IPS-NIHi11 (cell line): ENCODE results near the gene GNAQ.
A peak's percentile ranks its signal among the peaks of the same experiment; 100 is the strongest.

Experiments
- DNase-seq: peaks from one replicate; pipeline ENCODE4 v3.0.0; 2012; ENCODE audit warnings: mixed read lengths, low spot score

GNAQ gene

DNA sequence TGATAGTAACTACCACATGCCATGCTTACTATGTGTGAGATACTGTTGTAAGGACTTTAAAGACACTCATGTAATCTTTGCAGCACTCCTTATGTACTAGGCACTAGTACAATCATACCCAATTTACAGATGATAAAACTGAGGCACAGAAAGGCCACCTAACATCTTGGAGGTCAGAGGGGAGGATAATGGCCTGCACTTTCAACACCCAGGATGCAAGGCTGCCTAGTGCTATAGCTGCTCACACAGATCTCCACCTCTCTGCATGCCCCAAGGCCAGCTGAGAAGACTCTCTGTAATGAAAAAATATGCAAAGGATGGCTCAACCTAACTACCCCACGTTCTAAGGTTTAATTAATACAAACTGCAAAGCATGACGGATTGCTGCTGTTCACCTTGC is 57.2 kb downstream of the GNAQ start:
- no peak for DNase-seq

DNA sequence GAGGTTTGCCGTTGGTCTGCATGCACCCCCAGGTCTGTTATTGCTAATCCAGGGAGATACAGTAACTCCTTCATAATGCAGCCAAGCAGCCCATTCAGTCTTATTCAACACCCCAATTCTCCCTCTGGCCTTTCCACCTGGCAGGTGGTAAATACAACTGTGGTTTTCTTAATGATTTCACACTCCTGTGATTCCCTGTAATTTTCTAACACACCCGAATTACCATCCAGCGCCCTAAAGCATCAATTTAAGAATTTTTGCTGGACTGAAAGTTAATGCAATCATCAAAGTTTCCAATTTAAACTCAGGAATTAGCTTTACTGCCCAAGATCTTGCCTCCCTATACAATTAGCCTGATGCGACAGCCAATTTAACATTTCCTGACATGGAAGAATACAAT is 62.5 kb downstream of the GNAQ start:
- DNase-seq, result no peak

DNA sequence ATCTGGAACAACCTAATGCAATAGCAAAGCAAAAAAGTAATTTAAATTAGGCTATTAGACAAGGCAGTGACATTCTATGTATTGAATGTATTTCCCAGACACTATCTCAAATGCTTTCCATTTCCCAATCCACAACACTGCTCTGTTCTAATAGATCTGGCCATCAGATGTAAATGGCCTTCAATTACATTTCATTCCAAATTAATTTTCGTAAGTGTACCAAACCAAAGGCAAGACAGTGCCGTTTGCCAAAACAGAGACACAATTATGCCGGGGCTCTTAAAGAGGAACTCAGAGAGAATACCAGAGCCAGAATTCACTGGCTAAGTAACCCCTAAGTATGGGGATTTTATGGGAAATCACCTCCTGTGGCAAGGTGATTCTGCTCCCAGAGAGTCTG is 63.1 kb downstream of the GNAQ start:
- no peak for DNase-seq

- no peak for DNase-seq
Observed at GRCh38 chr9:77966718-77967117, 64.9 kb downstream of the GNAQ start.

DNA sequence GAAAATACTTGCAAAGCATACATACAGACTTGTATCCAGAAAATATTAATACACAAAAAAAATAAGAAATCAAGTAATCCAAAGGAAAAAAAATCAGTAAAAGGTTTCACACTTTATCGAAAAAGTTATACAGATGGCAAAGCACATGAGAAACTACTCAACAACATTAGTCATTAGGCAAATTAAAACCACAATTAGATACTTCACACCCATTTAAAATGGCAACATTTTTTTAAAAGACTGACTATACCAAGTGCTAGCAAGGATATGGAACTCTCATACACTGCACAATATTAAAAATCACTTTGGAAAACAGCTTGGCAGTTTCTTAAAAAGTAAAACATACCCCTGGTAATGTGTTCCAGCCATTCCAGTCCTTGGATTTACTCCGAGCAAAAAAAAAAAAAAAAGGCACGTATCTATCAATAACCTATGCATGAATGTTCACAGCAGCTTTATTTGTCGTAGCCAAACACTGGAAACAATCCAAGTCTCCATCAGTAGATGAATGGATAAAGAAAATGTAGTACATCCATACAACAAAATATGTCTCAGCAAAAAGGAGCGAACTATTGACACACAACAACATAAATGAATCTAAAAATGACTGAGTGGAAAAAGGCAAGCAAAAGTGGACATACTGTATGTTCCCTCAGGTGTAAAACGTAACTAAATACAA is 66.0 kb downstream of the GNAQ start:
- no peak for DNase-seq

GRCh38 chr9:77964258-77964657 is 67.4 kb downstream of the GNAQ start:
- no peak for DNase-seq

DNA sequence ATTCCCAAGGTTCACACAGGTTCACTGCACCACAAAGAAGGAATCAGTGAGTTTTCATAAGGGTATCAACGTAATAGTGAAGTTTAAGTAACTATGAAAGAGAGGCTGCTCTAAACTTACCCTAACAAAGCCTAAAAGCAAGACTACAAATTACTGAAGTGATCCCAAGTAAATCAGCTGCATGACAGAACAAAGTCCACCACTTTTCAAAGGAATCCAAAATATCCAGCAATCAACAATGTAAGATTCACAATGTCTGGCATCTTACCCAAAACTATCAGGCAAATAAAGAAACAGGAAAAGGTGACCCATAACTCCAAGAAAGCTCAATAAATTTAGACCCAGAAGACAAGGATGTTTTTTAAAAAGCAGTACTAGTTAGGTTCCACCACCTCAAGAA is 70.1 kb downstream of the GNAQ start:
- no peak for DNase-seq

DNA sequence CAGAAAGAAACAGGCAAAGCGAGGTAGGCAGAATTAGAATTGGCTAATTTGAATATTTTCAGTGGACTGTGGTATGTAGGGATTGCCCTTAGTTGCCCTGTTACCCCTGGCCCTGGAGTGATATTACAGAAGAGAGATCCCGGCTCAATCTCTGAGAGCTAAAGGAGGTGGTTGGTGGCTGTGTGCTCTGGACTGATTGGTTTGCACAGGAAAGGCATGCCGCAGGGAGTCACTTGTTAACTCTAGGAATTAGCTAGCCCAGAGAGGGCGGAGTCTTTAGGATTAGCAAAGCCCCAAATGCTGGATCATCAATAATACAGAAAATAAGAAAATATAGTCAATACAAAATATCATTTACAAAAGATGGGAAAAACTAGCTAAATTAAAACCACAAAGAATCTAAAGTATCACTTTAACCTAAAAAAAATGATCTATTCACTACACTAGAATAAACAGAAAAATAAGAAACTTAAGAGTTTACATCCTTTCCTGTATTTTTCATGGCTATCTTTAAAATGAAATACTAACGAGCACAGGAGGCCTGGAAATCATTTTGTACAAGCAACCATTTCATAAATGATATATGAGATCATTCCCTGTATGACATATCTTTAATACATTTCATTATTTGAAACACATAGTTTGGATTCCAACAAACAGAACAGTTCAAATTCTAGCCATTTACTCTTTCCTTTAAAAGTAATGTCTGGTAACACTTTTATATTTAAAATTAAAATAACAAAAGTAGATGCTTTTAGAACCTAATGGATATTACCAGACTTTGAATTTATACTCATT is 71.1 kb downstream of the GNAQ start:
- DNase-seq, result peak; percentile 48

DNA sequence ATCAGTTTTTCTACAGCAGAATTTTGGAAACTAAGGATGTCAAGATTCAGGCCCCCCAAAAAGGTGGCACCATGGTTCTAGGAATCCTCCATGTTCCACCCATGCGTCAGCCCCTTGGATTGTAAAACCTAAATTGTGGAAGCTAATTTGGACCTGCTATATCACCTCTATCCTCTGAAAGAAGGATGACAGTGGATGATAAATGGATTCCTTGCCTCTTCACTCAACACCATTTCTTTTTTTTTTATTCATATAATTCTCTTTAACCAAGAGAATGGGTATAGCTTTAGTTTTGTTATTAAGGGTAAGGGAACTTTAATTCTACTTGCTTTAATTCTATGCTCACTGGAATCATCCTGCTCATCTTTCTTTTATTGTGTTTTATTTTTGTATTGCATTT is 71.8 kb downstream of the GNAQ start:
- DNase-seq, result no peak

- DNase-seq, result no peak
Observed at GRCh38 chr9:77957652-77958051, 74.0 kb downstream of the GNAQ start.

DNA sequence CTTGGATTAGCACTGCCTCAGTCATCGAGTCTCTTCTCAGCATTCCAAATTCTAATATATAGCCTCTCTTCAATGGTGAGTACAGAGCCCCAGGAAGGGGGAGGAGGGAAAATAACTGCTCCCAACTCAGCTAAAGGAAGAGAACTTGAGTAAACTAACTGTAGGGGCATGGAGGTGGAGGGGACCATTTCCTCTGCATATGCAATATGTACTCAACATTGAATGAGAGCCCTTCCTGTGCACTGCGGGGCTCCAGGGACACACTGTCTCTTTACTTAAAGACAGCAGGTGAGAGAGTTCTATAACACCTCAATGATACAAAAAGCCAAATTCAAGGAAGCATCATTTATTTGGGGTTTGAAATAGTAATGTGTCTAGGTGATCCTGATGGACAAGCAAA is 75.1 kb downstream of the GNAQ start:
- peak; percentile 27 for DNase-seq

DNA sequence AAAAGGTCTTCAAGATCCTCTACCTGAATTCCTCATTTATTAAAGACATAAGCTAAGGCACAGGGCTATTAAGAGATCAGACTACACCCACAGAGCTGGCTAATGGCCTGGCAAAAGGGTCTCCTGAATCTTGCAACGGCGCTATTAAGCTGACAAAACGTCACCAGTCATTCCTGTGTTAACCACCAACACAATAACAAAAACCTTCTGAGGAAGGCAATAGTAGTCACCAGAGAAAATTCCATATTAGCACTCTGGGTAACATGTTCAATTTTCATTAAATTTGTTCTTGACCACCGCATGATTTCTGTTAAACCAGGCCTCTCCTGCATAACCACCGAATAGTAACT is 77.0 kb downstream of the GNAQ start:
- DNase-seq, result no peak

- no peak for DNase-seq
Observed at GRCh38 chr9:77954013-77954665, 77.5 kb downstream of the GNAQ start.

- DNase-seq, result no peak
Observed at GRCh38 chr9:77953590-77953989, 78.0 kb downstream of the GNAQ start.

- DNase-seq, result no peak
Observed at GRCh38 chr9:77952635-77953328, 78.8 kb downstream of the GNAQ start.

GRCh38 chr9:77951369-77951768 is 80.2 kb downstream of the GNAQ start:
- DNase-seq, result no peak

DNA sequence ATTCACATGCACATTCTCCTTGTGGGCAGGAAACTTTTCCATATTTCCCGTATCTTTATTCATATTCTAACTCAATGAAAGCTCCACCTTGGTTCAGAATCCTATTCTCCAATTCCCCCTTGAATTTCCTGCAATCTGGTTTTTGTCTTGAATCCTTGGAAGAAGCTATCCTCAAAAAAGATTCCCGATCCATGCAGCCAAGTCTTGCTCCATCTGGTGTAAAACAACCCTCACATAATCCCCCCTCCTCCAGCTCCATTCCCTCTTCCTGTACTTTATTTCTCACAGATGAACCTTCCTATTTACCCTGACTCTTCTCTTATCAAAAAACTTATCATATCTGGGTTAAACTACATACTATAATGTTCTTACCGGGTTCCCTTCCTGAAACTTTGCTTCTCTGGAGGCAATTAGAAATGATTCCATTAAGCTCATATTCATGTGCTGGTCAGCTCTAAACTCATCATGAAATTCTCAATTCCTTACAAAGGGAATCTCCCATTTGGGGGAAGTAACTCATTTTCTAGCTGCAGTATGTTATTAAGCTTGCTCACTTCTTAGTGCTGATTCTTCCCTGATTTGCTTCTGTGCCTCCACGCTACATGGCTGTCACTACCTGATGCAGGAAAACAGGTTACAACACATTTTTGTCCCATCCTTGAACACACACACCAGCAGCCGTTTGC is 81.7 kb downstream of the GNAQ start:
- no peak for DNase-seq

DNA sequence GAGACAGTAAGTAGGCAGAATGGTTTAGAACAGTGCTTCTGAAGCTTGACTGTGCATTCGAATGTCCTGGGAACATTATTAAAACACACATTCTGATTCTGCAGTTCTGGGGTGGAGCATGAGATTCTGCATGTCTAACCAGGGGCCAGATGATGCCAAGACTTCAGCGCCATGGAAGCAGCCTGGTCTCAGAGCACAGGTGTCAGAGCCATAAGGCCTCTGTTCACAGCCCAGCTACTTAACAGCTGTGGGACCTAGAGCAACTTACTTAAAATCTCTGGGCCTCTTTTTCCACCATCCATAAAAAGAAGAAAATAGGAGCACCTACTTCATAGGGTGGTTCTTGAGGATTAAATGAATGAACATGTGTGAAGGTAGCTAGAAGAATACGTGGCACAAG is 84.0 kb downstream of the GNAQ start:
- DNase-seq, result no peak

- no peak for DNase-seq
Observed at GRCh38 chr9:77946969-77947620, 84.5 kb downstream of the GNAQ start.

DNA sequence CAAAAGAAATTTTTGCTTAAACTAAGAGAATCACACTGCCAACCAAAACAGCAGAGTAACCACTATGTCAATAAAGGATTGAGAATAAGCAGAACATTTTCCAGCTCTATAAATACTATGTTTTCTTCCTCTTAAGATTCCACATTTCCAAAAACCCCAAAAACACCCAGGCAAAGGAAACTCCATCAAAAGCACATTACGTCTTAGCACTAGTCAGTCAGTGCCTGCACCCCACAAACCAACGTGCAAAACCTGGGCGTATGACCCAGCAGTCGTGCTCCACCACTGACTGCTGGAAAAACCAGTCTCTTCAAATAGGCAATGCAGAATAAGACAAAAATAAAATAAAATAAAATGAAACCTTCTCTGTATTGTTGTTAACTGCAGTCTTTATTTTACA is 85.3 kb downstream of the GNAQ start:
- no peak for DNase-seq

DNA sequence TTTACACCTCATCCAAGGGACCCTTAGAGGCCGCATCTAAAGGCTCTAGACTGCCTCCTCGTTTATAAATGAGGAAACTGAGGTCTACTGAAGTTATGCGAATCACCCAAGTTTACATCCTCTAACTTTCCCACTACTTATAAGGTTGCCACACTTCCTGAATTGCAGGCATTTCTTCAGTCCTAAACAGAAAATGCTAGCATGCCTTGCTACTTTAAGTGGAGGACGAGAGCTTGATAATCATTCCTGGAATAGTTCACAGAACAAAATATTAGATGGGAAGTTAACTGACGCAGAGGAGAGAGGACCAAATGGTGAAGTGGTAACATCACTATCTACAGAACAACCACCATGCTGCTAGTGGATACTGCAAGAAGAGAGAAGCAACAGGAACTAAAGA is 85.8 kb downstream of the GNAQ start:
- DNase-seq, result no peak
